GM19395 (cell line): Measurements from ENCODE around the gene LRRN2.
"Not testable (repeated sequence)": the region's sequence is repeated elsewhere in the genome, so short reads cannot be mapped to it uniquely, and the experiment has no call there.

Source experiments
- ATAC-seq: cut with Tn5 transposase; IDR thresholded peaks from one replicate; pipeline ENCODE4 v1.9.1; 2021; ENCODE audit warnings: mild to moderate bottlenecking, moderate library complexity; ENCODE audit not compliant: unreplicated experiment

The LRRN2 gene

GRCh38 chr1:204692841-204693356 is 7.4 kb upstream of the LRRN2 start:
- ATAC-seq, result no peak

- no peak for ATAC-seq
Observed at GRCh38 chr1:204692325-204692840, 6.8 kb upstream of the LRRN2 start.

- ATAC-seq, result not testable (repeated sequence)
Observed at GRCh38 chr1:204691328-204691730, 5.8 kb upstream of the LRRN2 start.

GRCh38 chr1:204688776-204689175 is 3.2 kb upstream of the LRRN2 start:
- ATAC-seq, result no peak

GRCh38 chr1:204688007-204688406 is 2.5 kb upstream of the LRRN2 start:
- ATAC-seq, result no peak

GRCh38 chr1:204684571-204685235 is 835 bp downstream of the LRRN2 start:
- ATAC-seq, result no peak

GRCh38 chr1:204684206-204684570 is 1.4 kb downstream of the LRRN2 start:
- ATAC-seq, result no peak

- ATAC-seq, result no peak
Observed at GRCh38 chr1:204683284-204684205, 2.0 kb downstream of the LRRN2 start.

GRCh38 chr1:204680461-204680860 is 5.1 kb downstream of the LRRN2 start:
- ATAC-seq, result no peak

GRCh38 chr1:204680051-204680450 is 5.5 kb downstream of the LRRN2 start:
- no peak for ATAC-seq

GRCh38 chr1:204678721-204679475 is 6.6 kb downstream of the LRRN2 start:
- ATAC-seq, result no peak

- no peak for ATAC-seq
Observed at GRCh38 chr1:204677864-204678263, 7.7 kb downstream of the LRRN2 start.

GRCh38 chr1:204676043-204676442 is 9.5 kb downstream of the LRRN2 start:
- ATAC-seq, result no peak

GRCh38 chr1:204673909-204674649 is 11.5 kb downstream of the LRRN2 start:
- ATAC-seq, result no peak

- no peak for ATAC-seq
Observed at GRCh38 chr1:204673209-204673608, 12.3 kb downstream of the LRRN2 start.

- no peak for ATAC-seq
Observed at GRCh38 chr1:204672482-204673121, 12.9 kb downstream of the LRRN2 start.

- no peak for ATAC-seq
Observed at GRCh38 chr1:204672069-204672468, 13.5 kb downstream of the LRRN2 start.

- no peak for ATAC-seq
Observed at GRCh38 chr1:204670152-204670927, 15.2 kb downstream of the LRRN2 start.

GRCh38 chr1:204669579-204669978 is 16.0 kb downstream of the LRRN2 start:
- ATAC-seq, result no peak
